HL-60 (cell line): ENCODE measurements around the gene XRCC5.

Experiments
- DNase-seq, 2 experiments: peaks; one replicate each; pipeline ENCODE4 v3.0.0-alpha.2; 2010 to 2020; ENCODE audit warnings: low read depth in 1 of 2, low spot score in 1 of 2
- H3K27ac ChIP-seq: fragments of 250-450 bp; sonication (Bioruptor Pico); replicated peaks from 2 replicates; pipeline ENCODE4 v1.5.1; 2020; ENCODE audit warnings: mild to moderate bottlenecking, moderate library complexity
- H3K27me3 ChIP-seq: fragments of 250-450 bp; sonication (Bioruptor Pico); 2 replicates; pipeline ENCODE4 v1.5.1; 2021; ENCODE audit warnings: mild to moderate bottlenecking, moderate library complexity; ENCODE audit not compliant: insufficient read depth, poor library complexity, severe bottlenecking
- H3K4me3 ChIP-seq: replicated peaks from 2 replicates; pipeline ENCODE4 v1.5.1; 2011; ENCODE audit warnings: mild to moderate bottlenecking, control low read depth, low read length; ENCODE audit not compliant: insufficient read depth
- GABPA ChIP-seq: IDR thresholded peaks from 2 replicates; pipeline ENCODE4 v1.6.1; 2012; ENCODE audit warnings: low read depth
- POLR2AphosphoS5 ChIP-seq: IDR thresholded peaks from 2 replicates; pipeline ENCODE4 v1.6.1; 2012; ENCODE audit warnings: low read depth
- SPI1 ChIP-seq: IDR thresholded peaks from 2 replicates; pipeline ENCODE4 v1.6.1; 2012; ENCODE audit warnings: low read depth, mild to moderate bottlenecking, borderline replicate concordance
- TF ChIP-seq, protein P1 (sequence below): IDR thresholded peaks from 2 replicates; pipeline ENCODE4 v1.6.1; 2012; ENCODE audit warnings: low read depth; ENCODE audit not compliant: insufficient replicate concordance
- TF ChIP-seq, protein P2 (sequence below): IDR thresholded peaks from one replicate; pipeline ENCODE4 v1.5.1; 2011; ENCODE audit warnings: low read length, control low read depth, inconsistent platforms; ENCODE audit not compliant: insufficient read depth

Gene XRCC5

DNA sequence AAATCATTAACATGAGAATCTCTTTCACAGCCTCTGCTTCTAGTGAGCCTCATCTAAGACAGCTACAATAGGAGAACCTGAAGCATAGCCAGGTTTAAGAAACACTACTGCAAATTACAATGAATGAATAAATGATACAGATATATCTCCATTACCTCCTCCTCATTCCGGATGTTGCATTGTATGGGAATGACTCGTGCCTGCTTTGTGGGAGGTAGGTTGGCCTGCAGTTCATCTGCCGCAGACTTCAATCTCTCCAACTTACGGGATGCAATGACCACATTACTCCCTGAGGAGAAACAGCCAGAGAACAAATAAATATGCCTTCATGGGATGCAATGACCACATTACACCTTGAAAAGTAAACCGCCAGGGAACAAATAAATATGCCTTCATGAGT lies 42.9 kb upstream of the XRCC5 start:
- Histone ChIP-seq H3K4me3 (no peak overlapping the region), H3K27ac (no peak overlapping the region), H3K27me3 (no peaks in the 10 kb centered on the region)
- TF ChIP-seq, protein P1, sequence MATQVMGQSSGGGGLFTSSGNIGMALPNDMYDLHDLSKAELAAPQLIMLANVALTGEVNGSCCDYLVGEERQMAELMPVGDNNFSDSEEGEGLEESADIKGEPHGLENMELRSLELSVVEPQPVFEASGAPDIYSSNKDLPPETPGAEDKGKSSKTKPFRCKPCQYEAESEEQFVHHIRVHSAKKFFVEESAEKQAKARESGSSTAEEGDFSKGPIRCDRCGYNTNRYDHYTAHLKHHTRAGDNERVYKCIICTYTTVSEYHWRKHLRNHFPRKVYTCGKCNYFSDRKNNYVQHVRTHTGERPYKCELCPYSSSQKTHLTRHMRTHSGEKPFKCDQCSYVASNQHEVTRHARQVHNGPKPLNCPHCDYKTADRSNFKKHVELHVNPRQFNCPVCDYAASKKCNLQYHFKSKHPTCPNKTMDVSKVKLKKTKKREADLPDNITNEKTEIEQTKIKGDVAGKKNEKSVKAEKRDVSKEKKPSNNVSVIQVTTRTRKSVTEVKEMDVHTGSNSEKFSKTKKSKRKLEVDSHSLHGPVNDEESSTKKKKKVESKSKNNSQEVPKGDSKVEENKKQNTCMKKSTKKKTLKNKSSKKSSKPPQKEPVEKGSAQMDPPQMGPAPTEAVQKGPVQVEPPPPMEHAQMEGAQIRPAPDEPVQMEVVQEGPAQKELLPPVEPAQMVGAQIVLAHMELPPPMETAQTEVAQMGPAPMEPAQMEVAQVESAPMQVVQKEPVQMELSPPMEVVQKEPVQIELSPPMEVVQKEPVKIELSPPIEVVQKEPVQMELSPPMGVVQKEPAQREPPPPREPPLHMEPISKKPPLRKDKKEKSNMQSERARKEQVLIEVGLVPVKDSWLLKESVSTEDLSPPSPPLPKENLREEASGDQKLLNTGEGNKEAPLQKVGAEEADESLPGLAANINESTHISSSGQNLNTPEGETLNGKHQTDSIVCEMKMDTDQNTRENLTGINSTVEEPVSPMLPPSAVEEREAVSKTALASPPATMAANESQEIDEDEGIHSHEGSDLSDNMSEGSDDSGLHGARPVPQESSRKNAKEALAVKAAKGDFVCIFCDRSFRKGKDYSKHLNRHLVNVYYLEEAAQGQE, result no peak
- TF ChIP-seq, protein P2, sequence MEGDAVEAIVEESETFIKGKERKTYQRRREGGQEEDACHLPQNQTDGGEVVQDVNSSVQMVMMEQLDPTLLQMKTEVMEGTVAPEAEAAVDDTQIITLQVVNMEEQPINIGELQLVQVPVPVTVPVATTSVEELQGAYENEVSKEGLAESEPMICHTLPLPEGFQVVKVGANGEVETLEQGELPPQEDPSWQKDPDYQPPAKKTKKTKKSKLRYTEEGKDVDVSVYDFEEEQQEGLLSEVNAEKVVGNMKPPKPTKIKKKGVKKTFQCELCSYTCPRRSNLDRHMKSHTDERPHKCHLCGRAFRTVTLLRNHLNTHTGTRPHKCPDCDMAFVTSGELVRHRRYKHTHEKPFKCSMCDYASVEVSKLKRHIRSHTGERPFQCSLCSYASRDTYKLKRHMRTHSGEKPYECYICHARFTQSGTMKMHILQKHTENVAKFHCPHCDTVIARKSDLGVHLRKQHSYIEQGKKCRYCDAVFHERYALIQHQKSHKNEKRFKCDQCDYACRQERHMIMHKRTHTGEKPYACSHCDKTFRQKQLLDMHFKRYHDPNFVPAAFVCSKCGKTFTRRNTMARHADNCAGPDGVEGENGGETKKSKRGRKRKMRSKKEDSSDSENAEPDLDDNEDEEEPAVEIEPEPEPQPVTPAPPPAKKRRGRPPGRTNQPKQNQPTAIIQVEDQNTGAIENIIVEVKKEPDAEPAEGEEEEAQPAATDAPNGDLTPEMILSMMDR, result no peak
- TF ChIP-seq GABPA (no peak), POLR2AphosphoS5 (no peak), SPI1 (no peak)
- no peak for DNase-seq

DNA sequence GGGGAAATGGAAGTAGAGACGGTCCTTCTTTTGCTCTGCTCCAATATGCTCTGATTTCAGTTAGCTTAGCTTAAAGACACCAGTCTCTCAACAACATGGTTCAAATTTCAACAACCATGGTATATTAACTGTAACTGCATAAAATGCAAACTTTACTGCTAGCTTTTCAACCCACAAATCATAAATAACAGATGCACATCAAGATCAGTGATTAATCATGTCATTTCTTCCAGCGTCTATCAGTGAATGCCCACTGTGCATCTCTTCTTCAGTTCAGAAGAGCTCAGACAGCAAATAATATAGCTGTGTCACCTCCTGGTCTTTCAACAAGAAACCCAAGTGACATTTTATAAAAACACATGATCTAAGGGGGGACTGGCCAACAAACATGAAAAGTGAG lies 40.1 kb upstream of the XRCC5 start:
- no peaks in the 10 kb centered on the region for H3K27me3 ChIP-seq
- TF ChIP-seq, protein P1, result no peak
- TF ChIP-seq, protein P2, result no peak
- TF ChIP-seq SPI1, result no peak
- no peak for TF ChIP-seq POLR2AphosphoS5
- TF ChIP-seq GABPA, result no peak
- no peak overlapping the region for H3K27ac ChIP-seq
- DNase-seq, result no peak
- H3K4me3 ChIP-seq, result no peak overlapping the region

DNA sequence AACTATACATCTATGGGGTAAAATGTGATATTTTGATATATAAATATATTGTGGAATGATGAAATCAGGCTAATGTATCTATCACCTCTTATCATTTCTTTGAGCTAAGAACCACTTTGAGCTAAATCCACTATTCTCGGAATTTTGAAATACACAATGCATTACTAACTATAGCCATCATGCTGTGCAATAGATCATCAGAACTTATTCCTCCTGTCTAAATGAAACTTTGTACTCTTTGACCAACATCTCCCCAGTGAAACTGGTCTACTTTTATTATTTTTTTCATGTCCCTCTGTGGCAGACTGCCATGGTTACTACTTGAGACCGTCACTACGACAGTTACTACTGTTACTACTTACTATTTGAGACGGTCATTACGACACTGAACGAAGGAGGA lies 39.0 kb upstream of the XRCC5 start:
- Histone ChIP-seq H3K4me3 (no peak overlapping the region), H3K27ac (no peak overlapping the region), H3K27me3 (no peaks in the 10 kb centered on the region)
- no peak for DNase-seq
- TF ChIP-seq, protein P2, result no peak
- TF ChIP-seq, protein P1, result no peak
- no peak for TF ChIP-seq GABPA
- TF ChIP-seq SPI1, result no peak
